ENCODE results near the gene FAM83E. TPM values are rescaled to one million over a fixed set of nuclear protein-coding genes. Genes with fewer than 3 reads are reported as not detected.

FAM83E gene
- total and polyA plus RNA-seq, 10 of the 15 experiments (the other 5 are each of a cell fraction or from before 2014, with no cell fraction given): 0.14 to 2.5 (median 0.33) TPM; not detected in 4

GRCh38 chr19:48618916-48619691 lies 4.2 kb upstream of the FAM83E start, which contains the start of the genes RPL18 and SPHK2 (continued):
- TF ChIP-seq ZNF687 (IDR thresholded peaks at IDR 0.05) (peak; percentile 56; the same call in 1 of the 2 replicates), HDAC2 (IDR thresholded peaks at IDR 0.05) (peak; percentile 56; the same call in 1 of the 2 replicates), NFIC (IDR thresholded peaks at IDR 0.05; ENCODE audit: low read depth, low read length) (no peak), RBBP5 (conservative IDR thresholded peaks at IDR 0.05) (peak; percentile 94; the same call in 1 of the 2 replicates), EED (IDR thresholded peaks at IDR 0.05; ENCODE audit: low read depth) (0 out of 2 replicates have a peak, but pooled peaks have one; percentile 14), STAT1 (conservative IDR thresholded peaks at IDR 0.05) (peak; percentile 62; the same call in 1 of the 2 replicates), CEBPB (IDR thresholded peaks at IDR 0.05; ENCODE audit: borderline replicate concordance in 1 of 2, low read depth in 2 of 2, low read length in 2 of 2) (no peak), ZNF622 (IDR thresholded peaks at IDR 0.05) (no peak), ZNF592 (IDR thresholded peaks at IDR 0.05) (peak; percentile 72), ZBTB33 (IDR thresholded peaks at IDR 0.05) (no peak), PRDM15 (CRISPR knock-in tag; IDR thresholded peaks at IDR 0.05) (no peak), TARDBP (IDR thresholded peaks at IDR 0.05; ENCODE audit: borderline replicate concordance) (peak; percentile 96), POLR2AphosphoS2 (IDR thresholded peaks at IDR 0.05; ENCODE audit: low read depth, low read length) (peak; percentile 97), JUND (IDR thresholded peaks at IDR 0.05; ENCODE audit: low read depth, low read length) (no peak), ZNF217 (IDR thresholded peaks at IDR 0.05) (no peak), GABPA (IDR thresholded peaks at IDR 0.05; ENCODE audit: low read depth) (peak; percentile 93)

All from GM12878 (cell line).